GM21390 (cell line): ENCODE results near the gene TCF15.
"Not testable (repeated sequence)": the region's sequence is repeated elsewhere in the genome, so short reads cannot be mapped to it uniquely, and the experiment has no call there.

ENCODE experiments used
- ATAC-seq: cut with Tn5 transposase; IDR thresholded peaks from one replicate; pipeline ENCODE4 v1.9.1; 2021; ENCODE audit not compliant: unreplicated experiment

Gene TCF15

GRCh38 chr20:584161-584970 is 25.7 kb downstream of the TCF15 start:
- ATAC-seq = no peak

- no peak for ATAC-seq
These were observed 27.9 kb downstream of the TCF15 start for GRCh38 chr20:582204-582603.

- ATAC-seq = not testable (repeated sequence)
These were observed 31.0 kb downstream of the TCF15 start for GRCh38 chr20:578940-579690.

GRCh38 chr20:577167-577791 is 32.8 kb downstream of the TCF15 start:
- no peak for ATAC-seq

DNA sequence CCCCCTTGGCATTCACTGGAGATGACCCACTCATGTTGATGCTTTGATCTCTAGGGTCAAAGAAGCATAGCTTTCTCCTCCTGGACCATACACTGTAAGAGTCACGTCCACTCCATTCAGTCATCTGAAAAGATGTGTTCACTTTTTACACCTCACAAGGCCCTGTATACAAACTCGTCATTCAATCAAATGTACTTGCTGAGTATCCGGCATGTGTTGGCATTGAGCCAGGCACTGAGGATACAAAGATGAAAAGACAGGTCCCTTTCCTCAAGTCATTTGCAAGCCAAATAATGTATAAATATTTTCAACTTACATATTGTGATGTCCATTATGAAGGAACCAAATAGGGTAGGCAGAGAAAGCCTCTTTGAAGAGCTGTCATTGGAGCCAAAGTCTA is 34.0 kb downstream of the TCF15 start:
- ATAC-seq = no peak

GRCh38 chr20:575230-575629 is 34.9 kb downstream of the TCF15 start:
- no peak for ATAC-seq

DNA sequence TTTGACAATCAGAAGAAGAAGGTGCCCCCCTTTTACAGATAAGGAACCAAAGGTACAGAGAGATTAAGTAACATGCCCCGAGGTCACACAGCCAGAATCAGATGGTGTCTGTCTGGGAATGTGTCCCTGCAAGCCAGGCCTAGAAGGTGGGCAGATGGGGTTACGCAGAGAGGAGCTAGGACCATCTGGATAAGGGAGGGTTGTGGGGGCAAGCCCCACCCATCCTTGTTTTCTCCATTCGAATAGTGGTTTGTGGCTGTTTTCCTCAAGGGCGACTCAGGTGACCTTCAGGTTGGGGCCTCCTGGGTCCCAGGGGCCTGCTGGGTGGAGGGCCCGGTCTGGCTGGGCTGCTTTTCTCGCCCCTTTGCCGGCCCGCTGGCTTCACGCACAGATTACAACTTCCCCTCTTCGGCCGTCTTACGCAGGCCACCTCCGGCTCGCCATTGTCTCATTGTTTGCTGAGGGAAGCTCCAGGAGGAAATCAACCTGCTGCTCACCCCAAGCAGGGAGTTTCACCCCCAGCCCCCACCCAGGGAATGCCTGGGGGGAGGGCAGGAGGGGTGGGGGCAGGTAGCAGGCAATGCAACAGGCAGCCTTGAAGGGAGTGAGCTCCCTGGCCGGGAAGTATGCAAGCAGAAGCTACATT is 35.7 kb downstream of the TCF15 start:
- no peak for ATAC-seq

GRCh38 chr20:573414-574296 is 36.5 kb downstream of the TCF15 start:
- no peak for ATAC-seq

- no peak for ATAC-seq
These were observed 37.4 kb downstream of the TCF15 start for GRCh38 chr20:572727-573126.

- ATAC-seq = no peak
These were observed 38.2 kb downstream of the TCF15 start for GRCh38 chr20:571754-572441.

DNA sequence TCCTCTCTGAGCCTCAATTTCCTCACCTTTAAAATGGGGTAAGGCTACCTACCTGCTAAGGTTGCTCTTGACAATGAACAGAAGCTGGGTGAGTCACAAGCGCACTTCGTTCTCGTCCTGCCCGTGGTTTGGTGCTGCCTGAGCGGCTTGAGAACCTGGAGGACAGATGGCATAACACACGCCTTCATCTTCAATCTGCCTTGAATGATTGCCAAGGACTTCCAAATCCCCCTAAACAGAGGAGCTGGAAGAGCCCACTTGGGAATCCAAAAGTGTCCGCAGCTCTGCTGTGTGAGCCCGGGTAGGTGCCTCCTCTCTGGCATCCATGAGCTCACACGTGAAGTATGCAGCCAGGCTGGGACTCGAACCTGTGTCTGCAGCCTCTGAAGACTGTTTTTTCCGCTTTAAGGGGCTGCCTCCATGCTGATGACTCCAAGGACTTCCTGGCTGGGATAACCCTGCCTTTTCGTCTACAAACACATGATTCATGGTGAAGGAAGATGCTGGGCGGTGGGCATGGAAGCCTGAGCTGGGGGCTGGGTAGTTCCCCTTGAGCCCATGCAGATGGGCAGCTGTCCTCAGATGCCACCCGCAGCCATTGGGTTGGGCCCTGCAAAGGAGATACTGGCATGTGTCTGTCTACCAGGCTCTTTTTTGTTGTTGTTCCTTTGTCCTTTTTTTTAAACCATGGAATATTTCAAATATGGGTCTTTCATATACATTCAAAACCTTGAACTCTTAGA is 41.3 kb downstream of the TCF15 start:
- ATAC-seq = no peak

DNA sequence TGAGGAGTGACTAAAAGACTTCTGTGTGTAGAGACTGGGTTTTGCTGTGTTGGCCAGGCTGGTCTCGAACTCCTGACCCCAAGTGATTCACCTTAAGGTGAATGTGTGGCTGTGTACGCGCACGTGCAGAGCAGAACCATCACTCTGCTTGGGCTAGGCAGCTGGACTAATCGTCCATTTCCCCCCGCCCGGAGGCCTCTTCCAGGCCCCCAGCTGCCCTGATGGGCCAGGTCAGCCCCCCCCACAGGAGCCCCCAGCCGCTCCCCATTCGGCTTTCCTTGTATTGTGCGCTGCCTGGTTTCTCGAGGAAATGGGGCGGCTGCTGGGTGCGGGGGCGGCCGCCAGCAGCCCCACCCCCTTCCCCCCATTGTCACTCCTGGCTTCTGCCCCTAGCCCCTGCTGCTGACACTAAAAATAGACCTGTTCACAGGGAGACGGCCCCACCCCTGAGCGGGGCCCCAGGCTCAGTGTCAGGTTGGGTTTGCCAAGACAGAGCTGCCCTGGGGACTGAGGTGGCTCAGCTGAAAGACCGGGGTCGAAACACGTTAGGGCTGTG is 41.9 kb downstream of the TCF15 start:
- ATAC-seq = no peak

DNA sequence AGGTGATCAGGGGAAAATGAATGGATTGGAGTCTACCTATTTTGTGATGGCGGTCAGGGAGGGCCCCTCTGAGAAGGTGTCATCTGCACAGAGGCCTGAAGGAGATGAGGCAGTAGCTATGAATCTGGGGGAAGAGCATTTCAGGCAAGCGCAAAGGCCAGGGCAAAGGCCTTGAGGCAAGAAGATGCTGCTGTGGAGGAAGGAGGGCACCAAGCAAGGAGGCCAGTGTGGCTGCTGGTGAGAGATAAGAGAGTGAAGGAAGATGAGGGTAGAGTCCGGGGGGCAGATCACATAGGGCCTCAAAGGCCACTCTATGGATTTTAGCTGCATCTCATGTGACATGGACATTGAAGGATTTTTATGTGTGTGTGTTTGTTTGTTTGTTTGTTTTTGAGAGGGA is 45.9 kb downstream of the TCF15 start:
- no peak for ATAC-seq

DNA sequence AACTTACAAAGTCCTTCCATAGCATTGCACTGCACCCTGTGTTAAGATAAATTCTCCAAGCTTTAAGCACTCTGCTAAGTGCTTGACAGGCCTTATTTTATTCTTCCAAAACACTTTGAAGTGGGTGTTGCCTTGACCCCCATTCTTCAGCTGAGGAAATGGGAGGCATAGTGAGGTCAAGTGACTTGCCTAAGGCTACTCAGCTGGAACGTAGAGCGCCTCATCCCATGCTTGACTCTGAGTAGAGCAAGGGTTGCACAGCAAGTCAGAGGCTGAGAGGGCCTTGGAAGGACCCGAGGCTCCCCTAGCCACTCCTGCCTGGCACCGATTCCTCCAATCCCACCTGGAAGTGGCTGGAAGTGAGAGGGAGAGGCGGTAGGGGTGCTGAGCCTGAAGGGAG is 46.9 kb downstream of the TCF15 start:
- ATAC-seq = no peak

DNA sequence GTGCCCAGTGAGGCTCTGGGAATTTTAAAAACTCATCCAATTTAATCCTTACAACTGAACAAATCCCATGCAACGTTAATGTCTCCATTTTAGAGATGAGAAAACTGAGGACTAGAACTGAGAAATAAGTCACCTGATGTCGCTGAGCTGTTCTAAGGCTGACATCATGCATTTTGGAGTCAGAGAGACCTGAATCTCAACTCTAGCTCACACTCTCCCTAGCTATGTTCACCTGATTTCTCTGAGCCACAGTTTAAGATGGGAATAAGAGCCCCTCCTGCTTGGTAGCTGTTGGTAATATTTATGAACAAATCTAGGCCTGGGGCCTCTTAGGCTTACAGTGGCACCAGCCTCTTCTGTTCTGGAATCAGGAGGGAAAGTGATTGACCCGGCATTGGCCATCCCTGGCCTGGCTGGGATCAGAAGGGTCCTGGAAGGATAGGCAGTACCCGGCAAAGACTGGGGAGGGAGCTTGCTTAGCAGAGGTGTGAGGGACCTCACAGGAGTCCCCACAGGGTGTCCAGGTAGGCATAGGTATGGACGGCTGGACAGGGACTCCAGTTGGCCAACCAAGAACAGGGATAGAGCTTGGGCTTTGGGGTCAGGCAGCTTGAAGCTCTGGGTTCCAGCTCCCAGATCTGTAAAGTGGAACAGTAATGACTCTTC is 47.7 kb downstream of the TCF15 start:
- ATAC-seq = no peak

- no peak for ATAC-seq
These were observed 48.5 kb downstream of the TCF15 start for GRCh38 chr20:561437-562231.

DNA sequence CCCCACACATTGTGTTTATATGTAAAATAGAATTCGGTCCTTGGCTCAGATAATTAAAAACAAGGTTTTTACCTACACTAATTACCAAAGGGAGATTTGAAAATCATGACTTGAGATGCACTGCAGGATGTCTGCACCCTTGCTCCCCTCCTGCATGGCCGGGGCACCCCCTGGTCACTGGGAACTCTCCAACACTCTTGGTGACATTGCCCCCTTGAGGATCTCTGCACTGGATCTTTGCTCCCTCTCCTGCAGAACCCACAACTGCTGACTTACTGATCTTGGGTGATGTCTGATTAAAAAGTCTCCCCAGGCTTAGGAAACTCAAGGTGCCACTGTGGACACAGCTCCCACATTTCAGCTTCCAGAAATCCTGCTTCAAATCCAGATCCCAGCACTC is 49.4 kb downstream of the TCF15 start:
- no peak for ATAC-seq

DNA sequence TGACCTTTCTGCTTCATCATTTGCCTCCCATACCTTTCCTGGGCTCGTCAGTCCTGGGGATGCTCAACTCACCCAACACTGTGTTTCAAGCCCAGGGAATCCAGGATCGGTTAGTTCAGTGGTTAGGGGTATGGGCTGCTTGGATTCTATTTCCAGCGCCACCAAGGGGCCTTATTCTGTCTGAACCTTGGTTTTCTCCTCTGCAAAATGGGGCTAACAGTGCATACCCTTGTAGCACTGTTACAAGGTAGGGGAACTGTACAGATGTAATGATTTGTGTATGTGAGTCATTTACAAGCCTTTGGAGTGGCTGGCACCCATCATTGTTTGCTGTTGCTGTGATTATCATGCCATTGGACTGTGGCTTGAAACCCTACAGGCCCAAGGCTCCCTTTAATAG is 52.0 kb downstream of the TCF15 start:
- no peak for ATAC-seq
